H7 (cell line): ENCODE data around the gene WDR48. TPM values are rescaled to one million over a fixed set of nuclear protein-coding genes. Genes with fewer than 3 reads are reported as not detected.
A peak's percentile ranks its signal among the peaks of the same experiment; 100 is the strongest.

Source experiments
- DNase-seq: peaks from one replicate; pipeline ENCODE4 v3.0.0; 2012
- H3K27me3 ChIP-seq: 2 replicates; pipeline ENCODE4 v1.6.0; 2011; ENCODE audit warnings: mild to moderate bottlenecking, low read length; ENCODE audit not compliant: control insufficient read depth, insufficient read depth
- H3K36me3 ChIP-seq: replicated peaks from 2 replicates; pipeline ENCODE4 v1.5.1; 2011; ENCODE audit warnings: low read length; ENCODE audit not compliant: control insufficient read depth, insufficient read depth
- H3K4me3 ChIP-seq: 2 replicates; pipeline ENCODE4 v1.5.1; 2011; ENCODE audit warnings: low read depth, mild to moderate bottlenecking, control low read depth, low read length, moderate library complexity; ENCODE audit not compliant: insufficient read depth
- total RNA-seq: library from RNA; depleted of rRNA; stranded (reverse); fragments of >200 nt; shearing (Covaris generic); gene quantifications from 2 replicates; pipeline ENCODE4 v1.2.3, GENCODE V29; 2014

WDR48 gene
- total RNA-seq, 1 experiment from 2014 or later = 31.7 TPM

DNA sequence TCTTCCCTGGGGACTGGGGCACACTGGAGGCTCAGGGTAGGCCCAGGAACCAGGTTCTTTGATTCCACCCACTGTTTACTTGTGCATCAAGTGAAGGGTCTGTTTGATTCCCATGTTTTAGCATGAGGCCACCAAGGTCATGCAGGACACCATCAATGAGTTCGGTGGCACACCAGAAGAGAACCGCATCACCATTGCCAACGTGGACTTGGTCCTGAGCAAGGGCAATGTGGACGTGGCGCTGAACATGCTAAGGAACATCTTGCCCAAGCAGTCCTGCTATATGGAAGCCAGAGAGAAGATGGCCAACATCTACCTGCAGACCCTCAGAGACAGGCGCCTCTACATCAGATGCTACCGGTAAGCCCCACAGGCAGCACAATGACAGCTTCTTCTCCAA lies 77.1 kb downstream of the WDR48 start:
- no peak for DNase-seq
- Histone ChIP-seq H3K36me3 (no peaks in the 10 kb centered on the region), H3K27me3 (no peaks in the 10 kb centered on the region), H3K4me3 (no peak overlapping the region)

DNA sequence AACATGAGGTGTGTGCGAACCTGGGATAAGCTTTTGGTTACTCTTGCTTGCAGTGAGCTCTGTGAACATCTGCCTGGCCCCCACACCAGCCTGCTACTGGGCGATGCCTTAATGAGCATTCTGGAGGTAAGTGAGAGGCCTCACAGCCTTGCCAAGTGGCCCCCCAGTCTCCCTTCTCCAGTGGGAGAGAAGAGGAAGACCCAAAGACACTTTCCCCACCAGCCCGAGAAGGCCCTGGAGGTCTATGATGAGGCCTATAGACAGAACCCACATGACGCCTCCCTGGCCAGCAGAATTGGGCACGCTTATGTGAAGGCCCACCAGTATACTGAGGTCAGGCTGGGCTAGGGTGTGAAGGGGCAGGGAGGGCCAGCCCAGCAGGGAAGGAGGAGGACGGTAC lies 78.2 kb downstream of the WDR48 start:
- no peaks in the 10 kb centered on the region for H3K27me3 ChIP-seq
- no peaks in the 10 kb centered on the region for H3K36me3 ChIP-seq
- no peak for DNase-seq
- H3K4me3 ChIP-seq = no peak overlapping the region

DNA sequence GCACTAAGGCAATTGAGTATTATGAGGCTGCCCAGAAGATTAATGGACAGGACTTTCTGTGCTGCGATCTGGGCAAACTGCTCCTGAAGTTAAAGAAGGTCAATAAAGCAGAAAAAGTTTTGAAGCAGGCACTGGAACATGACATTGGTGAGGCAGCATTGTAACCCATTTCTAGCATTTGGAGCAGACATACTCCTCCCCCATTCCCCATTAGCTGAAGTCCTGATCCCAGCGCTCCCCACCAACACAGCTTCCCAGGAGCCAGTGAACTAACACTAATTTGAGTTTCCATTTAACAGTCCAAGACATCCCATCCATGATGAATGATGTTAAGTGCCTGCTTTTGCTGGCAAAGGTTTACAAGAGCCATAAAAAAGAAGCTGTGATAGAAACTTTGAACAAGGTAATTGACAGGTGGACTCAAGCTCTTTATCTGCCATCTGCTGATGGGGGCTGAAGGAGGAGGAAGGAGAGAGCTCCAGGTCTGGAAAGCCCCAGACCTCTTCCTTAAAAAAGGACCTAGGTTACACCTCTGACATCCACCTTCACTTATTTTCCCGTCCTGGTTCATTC lies 79.0 kb downstream of the WDR48 start:
- DNase-seq = no peak
- no peak overlapping the region for H3K4me3 ChIP-seq
- no peaks in the 10 kb centered on the region for H3K36me3 ChIP-seq
- H3K27me3 ChIP-seq = no peaks in the 10 kb centered on the region

DNA sequence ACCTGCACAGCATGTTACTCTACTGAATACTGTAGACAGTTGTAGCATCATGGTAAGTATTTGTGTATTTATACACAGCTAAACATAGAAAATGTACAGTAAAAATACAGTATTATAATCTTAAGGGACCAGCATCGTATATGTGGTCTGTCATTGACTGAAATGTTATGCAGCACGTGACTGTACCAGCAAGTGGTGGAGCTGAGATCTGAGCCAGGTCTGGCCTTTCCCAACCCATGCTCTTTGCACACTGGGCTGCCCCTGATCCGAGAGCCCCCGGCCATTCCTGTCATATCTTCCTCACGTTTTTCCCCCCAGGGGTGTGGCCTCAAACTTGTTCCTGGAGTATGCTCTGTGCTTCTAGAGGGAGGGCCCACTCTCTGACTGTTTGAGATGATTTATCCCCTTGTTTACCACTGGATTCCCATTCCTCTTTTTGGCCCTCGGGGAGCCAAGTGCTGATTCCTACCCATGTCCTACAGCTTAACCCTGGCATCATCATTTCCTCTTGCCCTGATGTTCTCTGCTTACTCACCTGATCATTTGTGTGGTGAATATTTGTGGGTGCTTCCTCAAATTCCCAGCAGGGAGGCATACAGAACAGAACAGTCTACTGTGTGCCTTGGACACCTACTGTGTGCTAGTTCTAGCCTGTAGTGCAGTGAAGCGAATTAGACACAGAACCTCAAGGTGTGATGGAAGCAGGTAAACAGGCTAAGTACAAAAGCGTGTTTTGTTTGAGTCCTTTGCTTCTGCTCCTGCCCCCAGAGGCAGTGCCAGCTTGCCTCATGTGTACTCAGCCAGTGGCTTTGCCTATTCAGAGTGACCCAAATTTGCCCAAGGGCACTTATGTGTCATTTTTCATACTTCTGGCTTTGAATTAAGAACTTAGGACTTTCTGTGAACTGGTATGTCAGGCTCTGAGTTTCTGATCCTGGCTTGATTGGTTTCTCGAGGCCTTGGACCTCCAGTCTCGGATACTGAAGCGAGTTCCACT lies 80.6 kb downstream of the WDR48 start:
- no peak overlapping the region for H3K4me3 ChIP-seq
- no peaks in the 10 kb centered on the region for H3K27me3 ChIP-seq
- DNase-seq = no peak
- H3K36me3 ChIP-seq = no peaks in the 10 kb centered on the region

DNA sequence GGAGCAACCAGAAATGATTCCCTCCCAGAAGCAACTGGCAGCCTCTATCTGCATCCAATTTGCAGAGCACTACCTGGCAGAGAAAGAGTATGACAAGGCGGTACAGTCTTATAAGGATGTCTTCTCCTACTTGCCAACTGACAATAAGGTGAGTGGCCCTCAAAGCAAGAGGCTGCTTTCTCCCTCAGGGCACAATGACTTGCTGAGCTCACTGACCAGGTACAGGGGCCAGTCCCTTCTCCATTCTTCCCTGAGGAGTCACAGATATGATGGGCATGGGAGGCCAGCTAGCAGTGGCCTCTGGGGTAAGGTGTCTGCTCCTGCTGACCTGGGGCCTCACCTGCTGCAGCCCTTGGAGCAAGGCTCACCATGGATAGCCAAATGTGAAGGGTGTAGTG lies 81.3 kb downstream of the WDR48 start:
- Histone ChIP-seq H3K36me3 (no peaks in the 10 kb centered on the region), H3K4me3 (no peak overlapping the region), H3K27me3 (no peaks in the 10 kb centered on the region)
- no peak for DNase-seq

DNA sequence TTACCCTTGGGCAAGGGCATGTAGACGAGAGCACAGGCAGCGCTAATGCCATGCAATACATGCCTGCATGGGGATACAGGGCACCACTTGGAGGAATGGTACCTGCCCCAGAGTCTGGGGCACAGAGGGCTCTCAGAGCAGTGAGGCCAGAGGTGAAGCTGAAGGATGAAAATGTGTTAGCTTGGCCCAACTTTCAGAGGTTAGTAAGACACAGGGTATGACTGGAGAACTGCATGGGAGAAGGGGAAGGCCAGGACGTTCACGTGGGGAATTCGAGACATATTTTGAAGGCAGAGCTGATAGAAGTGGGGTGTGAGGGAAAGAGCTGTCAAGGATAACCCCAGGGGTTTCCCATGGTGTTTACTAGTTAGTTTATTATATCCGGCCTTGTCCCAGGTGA lies 82.0 kb downstream of the WDR48 start:
- no peaks in the 10 kb centered on the region for H3K36me3 ChIP-seq
- no peak overlapping the region for H3K4me3 ChIP-seq
- H3K27me3 ChIP-seq = no peaks in the 10 kb centered on the region
- DNase-seq = no peak

DNA sequence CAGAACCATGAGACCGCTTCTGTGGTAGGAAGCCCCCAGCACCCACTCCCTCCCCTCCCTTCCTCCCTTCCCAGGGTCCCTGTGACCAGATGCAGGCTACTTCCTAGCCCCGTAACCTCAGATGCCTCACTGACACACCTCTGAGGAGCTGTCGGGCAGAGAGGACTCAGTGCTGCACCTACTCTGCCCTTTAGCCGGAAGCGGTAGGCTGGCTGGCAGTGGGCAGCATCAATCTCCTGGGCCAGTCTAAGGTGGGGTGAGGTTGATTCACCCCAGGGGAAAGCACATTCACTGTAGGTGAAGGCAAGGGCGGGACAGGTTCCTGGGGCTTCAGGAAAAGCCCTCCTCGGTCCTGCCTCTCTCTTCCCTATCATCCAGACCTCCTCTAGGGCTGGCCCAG lies 82.5 kb downstream of the WDR48 start:
- Histone ChIP-seq H3K36me3 (no peaks in the 10 kb centered on the region), H3K4me3 (no peak overlapping the region), H3K27me3 (no peaks in the 10 kb centered on the region)
- DNase-seq = no peak

DNA sequence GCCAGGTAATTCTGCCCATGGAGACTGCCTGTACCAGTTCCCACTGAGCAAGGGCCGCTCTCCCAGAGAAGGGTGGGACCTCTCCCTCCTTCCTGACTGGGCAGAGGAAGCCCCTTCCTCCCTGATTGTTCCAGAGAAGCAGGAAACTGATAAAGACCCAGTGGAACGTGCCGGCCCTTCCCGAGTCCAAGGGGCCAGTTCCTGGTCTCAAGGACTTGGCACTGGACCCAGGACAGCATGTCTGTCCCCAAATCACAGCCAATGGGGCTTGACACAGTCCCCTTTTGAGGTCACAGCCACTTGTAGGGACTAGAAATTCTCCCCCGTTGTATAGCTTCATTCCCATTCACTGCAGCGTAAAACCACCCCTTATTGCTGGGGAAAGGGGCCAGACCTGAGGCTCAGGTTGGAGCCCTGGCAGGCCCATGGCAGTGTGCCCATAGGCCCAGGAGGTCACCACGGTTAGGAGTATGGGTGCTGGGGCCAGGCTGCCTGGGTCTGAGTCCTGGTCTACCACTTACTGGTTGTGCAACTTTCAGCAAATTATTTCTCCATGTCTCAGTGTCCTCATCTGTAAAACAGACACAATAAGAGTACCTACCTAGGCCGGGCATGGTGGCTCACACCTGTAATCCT lies 83.5 kb downstream of the WDR48 start:
- H3K36me3 ChIP-seq = no peaks in the 10 kb centered on the region
- DNase-seq = no peak

DNA sequence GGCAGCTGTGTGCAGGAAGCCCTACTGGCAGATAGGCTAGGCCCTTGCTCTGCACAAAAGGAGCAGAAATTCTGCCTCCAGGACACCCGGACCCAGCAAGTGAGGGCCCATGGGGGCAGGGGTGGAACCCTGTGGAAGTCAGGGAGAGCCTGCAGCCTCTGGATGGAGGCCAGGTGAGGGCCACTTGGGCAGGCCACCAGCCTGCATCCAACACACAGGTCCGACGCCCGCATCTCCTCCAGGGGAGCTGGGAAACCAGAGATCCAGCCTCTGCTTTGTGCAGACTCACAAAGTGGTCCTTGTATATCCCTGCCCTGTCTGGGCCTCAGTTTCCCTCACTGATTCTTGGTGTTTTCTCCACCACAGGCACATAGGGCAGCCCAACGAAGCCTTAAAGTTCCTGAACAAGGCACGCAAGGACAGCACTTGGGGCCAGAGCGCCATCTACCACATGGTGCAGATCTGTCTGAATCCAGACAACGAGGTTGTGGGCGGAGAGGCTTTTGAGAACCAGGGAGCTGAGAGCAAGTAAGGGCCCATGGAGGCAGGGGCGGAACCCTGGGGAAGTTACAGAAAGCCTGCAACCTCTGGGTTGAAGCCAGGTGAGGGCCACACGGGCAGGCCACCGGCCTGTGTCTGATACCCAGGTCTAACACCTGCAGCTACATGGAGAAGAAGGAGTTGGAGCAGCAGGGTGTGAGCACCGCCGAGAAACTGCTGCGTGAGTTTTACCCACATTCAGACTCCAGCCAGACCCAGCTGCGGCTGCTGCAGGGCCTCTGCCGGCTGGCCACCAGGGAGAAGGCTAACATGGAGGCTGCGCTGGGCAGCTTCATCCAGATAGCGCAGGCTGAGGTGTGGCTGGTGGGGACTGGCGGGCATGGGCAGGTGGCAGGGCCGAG lies 85.0 kb downstream of the WDR48 start:
- DNase-seq = peak; percentile 47
- Histone ChIP-seq H3K4me3 (no peak overlapping the region), H3K27me3 (no peaks in the 10 kb centered on the region), H3K36me3 (peaks cover 3% of the 10 kb centered on the region; the same call in 1 of the 2 replicates)

More for the DNA sequence above, 83.5 kb downstream of the WDR48 start:
- no peaks in the 10 kb centered on the region for H3K27me3 ChIP-seq
- H3K4me3 ChIP-seq = no peak overlapping the region

DNA sequence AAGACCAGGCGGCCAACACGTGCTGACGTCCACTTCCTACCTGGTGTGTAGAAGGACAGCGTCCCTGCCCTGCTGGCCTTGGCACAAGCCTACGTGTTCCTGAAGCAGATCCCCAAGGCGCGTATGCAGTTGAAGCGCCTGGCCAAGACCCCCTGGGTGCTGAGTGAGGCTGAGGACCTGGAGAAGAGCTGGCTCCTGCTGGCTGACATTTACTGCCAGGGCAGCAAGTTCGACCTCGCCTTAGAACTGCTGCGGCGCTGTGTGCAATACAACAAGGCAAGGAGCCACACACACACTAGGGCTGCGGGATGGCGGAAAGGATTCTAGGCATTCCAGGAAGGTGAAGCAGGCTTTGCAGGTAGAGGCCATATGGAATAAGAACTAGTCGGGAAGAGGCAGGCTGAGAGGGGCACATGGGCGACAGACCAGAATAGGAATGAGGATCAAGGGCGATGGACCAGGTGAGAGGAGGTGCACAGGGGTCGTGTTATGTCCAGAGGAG lies 85.7 kb downstream of the WDR48 start:
- Histone ChIP-seq H3K36me3 (peaks cover 3% of the 10 kb centered on the region; the same call in 1 of the 2 replicates), H3K4me3 (no peak overlapping the region), H3K27me3 (no peaks in the 10 kb centered on the region)
- no peak for DNase-seq

DNA sequence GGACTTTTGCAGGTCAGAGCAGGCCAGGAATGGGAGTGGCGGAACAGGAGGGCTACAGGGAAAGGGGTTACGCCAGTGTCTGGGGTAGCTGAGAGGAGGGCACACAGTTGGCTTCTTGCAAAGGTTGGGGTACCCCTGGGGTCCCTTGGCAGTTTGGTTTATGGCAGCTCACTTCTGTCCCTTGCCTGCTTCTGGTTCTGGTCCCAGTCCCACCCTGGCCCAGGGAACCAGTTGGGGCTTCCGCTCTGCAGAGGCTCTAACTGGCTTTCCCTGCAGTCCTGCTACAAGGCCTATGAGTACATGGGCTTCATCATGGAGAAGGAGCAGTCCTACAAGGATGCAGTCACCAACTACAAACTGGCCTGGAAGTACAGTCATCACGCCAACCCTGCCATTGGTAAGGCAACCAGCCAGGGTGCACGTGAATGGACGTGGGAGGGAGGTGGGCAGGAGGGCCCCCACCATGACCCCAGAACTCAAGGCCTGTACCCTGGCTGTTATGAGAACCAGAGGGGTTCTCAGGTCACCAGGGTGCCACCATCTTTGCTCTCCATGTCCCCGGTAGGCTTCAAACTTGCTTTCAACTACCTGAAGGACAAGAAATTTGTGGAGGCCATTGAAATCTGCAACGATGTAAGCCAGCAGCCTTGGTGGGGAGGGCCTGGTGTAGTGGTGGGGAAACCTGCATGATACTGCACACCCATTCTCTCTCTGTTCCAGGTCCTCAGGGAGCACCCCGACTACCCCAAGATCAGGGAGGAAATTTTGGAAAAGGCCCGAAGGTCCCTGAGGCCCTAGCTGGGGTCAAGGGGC lies 86.4 kb downstream of the WDR48 start:
- Histone ChIP-seq H3K4me3 (no peak overlapping the region), H3K27me3 (no peaks in the 10 kb centered on the region), H3K36me3 (peaks cover 5% of the 10 kb centered on the region)
- no peak for DNase-seq

DNA sequence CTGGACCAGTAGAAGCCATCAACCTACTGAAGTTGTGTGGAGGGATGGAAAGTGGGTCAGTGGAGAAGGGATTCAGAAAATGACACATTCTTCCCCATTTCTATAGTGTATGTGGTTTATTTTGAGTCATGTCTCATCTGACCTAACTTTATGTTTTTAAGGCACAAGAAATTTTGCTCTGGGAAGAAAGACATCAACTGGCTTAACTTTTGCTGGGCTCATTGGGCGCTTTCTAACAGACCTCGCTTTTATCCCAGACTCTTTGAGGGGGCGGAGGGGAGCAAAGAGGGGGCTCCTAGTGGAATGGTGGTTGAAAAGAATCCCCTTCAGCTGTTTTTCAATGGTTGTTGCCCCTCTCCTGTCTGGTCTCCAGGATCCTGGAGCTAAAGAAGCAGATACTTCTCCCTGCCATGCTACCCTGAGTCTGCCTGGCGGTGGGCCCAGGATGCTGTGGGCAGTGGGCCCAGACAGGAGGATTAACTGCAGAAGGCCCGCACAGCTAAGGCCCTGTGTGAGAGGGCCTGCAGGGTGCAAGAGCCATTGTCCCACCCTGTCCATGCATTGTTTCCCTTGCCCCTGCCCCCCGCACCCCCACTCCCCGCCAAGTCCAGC lies 87.1 kb downstream of the WDR48 start:
- H3K4me3 ChIP-seq = no peak overlapping the region
- no peaks in the 10 kb centered on the region for H3K27me3 ChIP-seq
- peak; percentile 31 for DNase-seq
- H3K36me3 ChIP-seq = peaks cover 11% of the 10 kb centered on the region

DNA sequence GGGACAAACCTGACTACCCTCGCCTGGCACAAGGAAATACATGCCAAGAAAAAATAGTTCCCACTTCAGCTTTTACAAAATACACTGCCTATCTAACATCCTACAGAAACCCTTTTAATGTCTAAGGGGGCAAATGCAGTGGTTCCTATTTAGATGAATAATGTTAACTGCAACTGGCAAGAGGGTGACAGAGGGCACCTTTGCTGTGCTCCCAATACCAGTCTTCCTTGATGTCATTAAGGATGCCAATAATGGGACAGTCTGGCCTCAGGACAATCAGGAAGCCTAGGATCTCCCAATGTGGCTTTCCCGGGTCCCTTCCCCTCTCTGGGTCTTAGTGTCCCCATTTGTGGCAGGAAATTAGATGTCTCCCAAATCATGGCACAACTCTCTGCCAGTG lies 87.6 kb downstream of the WDR48 start:
- Histone ChIP-seq H3K27me3 (no peaks in the 10 kb centered on the region), H3K36me3 (peaks cover 13% of the 10 kb centered on the region), H3K4me3 (no peak overlapping the region)
- DNase-seq = no peak
